RWPE2 (cell line): Measurements from ENCODE around the gene JUND.

ENCODE experiments used
- ATAC-seq: fragments of 200-7000 bp; cut with Tn5 transposase; 3 replicates; pipeline ENCODE4 v1.9.1; 2021; ENCODE audit warnings: low read depth
- DNase-seq: peaks from one replicate; pipeline ENCODE4 v3.0.0-alpha.2; 2020; ENCODE audit warnings: low spot score
- H3K27ac ChIP-seq: fragments of 450-650 bp; 2 replicates; pipeline ENCODE4 v1.5.1; 2017; ENCODE audit warnings: mild to moderate bottlenecking; ENCODE audit not compliant: poor library complexity, severe bottlenecking
- H3K27me3 ChIP-seq: fragments of 250-450 bp; sonication (Bioruptor Pico); 2 replicates; pipeline ENCODE4 v1.5.1; 2021; ENCODE audit warnings: mild to moderate bottlenecking, moderate library complexity; ENCODE audit not compliant: insufficient read depth, poor library complexity, severe bottlenecking
- H3K36me3 ChIP-seq: fragments of 250-450 bp; sonication (Bioruptor Pico); 2 replicates; pipeline ENCODE4 v1.5.1; 2020; ENCODE audit warnings: low read depth, mild to moderate bottlenecking, moderate library complexity
- H3K4me1 ChIP-seq: fragments of 250-450 bp; sonication (Bioruptor Pico); 2 replicates; pipeline ENCODE4 v1.5.1; 2021; ENCODE audit warnings: mild to moderate bottlenecking, moderate library complexity; ENCODE audit not compliant: insufficient read depth, poor library complexity, severe bottlenecking
- H3K4me3 ChIP-seq: fragments of 250-450 bp; sonication (Bioruptor Pico); 2 replicates; pipeline ENCODE4 v1.5.1; 2021; ENCODE audit warnings: mild to moderate bottlenecking, moderate library complexity; ENCODE audit not compliant: severe bottlenecking
- H3K9me3 ChIP-seq: fragments of 250-450 bp; sonication (Bioruptor Pico); 2 replicates; pipeline ENCODE4 v1.5.1; 2021; ENCODE audit warnings: mild to moderate bottlenecking, moderate library complexity; ENCODE audit not compliant: severe bottlenecking
- TF ChIP-seq, protein P1 (sequence below): fragments of 450-650 bp; IDR thresholded peaks from one replicate; pipeline ENCODE4 v1.5.1; 2017; ENCODE audit warnings: mild to moderate bottlenecking, moderate library complexity; ENCODE audit not compliant: poor library complexity, severe bottlenecking

Gene JUND

GRCh38 chr19:18282788-18283141, 1.3 kb upstream of the JUND start:
- H3K4me3 ChIP-seq: peak overlapping the region; percentile 39

GRCh38 chr19:18282021-18282787, 782 bp upstream of the JUND start:
- ATAC-seq (peak; percentile 23), DNase-seq (no peak)
- H3K27ac ChIP-seq: peak overlapping the region; percentile 95
- peaks cover 7% of the 10 kb centered on the region for H3K4me1 ChIP-seq
- no peaks in the 10 kb centered on the region for H3K27me3 ChIP-seq
- no peaks in the 10 kb centered on the region for H3K9me3 ChIP-seq
- H3K36me3 ChIP-seq: peaks cover 10% of the 10 kb centered on the region
- TF ChIP-seq, protein P1, sequence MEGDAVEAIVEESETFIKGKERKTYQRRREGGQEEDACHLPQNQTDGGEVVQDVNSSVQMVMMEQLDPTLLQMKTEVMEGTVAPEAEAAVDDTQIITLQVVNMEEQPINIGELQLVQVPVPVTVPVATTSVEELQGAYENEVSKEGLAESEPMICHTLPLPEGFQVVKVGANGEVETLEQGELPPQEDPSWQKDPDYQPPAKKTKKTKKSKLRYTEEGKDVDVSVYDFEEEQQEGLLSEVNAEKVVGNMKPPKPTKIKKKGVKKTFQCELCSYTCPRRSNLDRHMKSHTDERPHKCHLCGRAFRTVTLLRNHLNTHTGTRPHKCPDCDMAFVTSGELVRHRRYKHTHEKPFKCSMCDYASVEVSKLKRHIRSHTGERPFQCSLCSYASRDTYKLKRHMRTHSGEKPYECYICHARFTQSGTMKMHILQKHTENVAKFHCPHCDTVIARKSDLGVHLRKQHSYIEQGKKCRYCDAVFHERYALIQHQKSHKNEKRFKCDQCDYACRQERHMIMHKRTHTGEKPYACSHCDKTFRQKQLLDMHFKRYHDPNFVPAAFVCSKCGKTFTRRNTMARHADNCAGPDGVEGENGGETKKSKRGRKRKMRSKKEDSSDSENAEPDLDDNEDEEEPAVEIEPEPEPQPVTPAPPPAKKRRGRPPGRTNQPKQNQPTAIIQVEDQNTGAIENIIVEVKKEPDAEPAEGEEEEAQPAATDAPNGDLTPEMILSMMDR: no peak
- H3K4me3 ChIP-seq: peak overlapping the region; percentile 39

More at GRCh38 chr19:18282788-18283141, 1.3 kb upstream of the JUND start:
- H3K27me3 ChIP-seq: no peaks in the 10 kb centered on the region
- H3K9me3 ChIP-seq: no peaks in the 10 kb centered on the region
- ATAC-seq: no peak
- H3K4me1 ChIP-seq: peaks cover 7% of the 10 kb centered on the region
- H3K36me3 ChIP-seq: peaks cover 10% of the 10 kb centered on the region
- DNase-seq: no peak
- H3K27ac ChIP-seq: peak overlapping the region; percentile 95
- TF ChIP-seq, protein P1: no peak

DNA sequence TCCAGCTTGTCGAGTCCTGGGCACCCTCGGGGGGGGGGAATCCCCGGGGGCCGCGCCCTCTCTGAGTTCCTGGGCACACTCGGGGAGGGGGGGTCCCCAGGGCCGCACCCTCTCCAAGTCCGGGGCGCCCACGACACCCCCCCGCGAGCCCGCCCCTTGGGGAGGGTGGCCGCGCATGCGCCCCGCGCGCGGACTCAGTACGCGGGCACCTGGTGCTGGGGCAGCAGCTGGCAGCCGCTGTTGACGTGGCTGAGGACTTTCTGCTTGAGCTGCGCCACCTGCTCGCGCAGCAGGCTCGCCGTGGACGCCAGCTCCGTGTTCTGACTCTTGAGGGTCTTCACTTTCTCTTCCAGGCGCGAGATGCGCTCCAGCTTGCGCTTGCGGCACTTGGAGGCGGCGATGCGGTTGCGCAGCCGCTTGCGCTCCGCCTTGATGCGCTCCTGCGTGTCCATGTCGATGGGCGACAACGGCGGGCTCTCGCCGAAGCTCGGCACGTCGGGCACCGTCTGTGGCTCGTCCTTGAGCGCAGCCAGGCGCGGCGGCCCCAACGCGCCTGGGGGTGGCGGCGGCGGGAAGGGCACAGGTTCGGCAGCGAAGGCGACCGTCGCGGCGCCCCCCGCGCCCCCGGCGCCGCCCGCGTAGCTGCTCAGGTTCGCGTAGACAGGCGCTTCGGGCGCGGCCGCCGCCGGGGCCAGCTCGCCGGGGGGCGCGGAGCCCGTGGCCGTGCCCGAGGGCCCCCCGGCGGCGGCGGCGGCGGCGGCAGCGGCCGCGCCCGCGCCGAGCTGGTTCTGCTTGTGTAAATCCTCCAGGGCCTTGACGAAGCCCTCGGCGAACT, 958 bp downstream of the JUND start:
- ATAC-seq (peak; percentile 26), DNase-seq (no peak)
- H3K9me3 ChIP-seq: no peaks in the 10 kb centered on the region
- H3K27me3 ChIP-seq: no peaks in the 10 kb centered on the region
- peaks cover 10% of the 10 kb centered on the region for H3K36me3 ChIP-seq
- TF ChIP-seq, protein P1: no peak
- H3K27ac ChIP-seq: peak overlapping the region; percentile 95
- H3K4me1 ChIP-seq: peaks cover 9% of the 10 kb centered on the region
- H3K4me3 ChIP-seq: peak overlapping the region; percentile 93

GRCh38 chr19:18279516-18280246, 1.7 kb downstream of the JUND start:
- peak; percentile 56 for ATAC-seq
- H3K9me3 ChIP-seq: no peaks in the 10 kb centered on the region
- H3K27me3 ChIP-seq: no peaks in the 10 kb centered on the region
- TF ChIP-seq, protein P1: peak; percentile 98
- peak overlapping the region; percentile 95 for H3K27ac ChIP-seq
- H3K4me1 ChIP-seq: peaks cover 16% of the 10 kb centered on the region
- no peak for DNase-seq
- H3K36me3 ChIP-seq: peaks cover 10% of the 10 kb centered on the region
- peak overlapping the region; percentile 93 for H3K4me3 ChIP-seq
